K562 (cell line): ENCODE results near the gene ITGA7. TPM values are rescaled to one million over a fixed set of nuclear protein-coding genes. Genes with fewer than 3 reads are reported as not detected.

Experiments used
- ATF1 ChIP-seq, 2 experiments: fragments of 450-650 bp in 1 of 2; IDR thresholded peaks; 2 replicates each; pipeline ENCODE4 v1.6.1; 2016; ENCODE audit warnings: missing compliant biosample characterization in 1 of 2, missing genetic modification characterization in 1 of 2
- BMI1 ChIP-seq: fragments of 150-350 bp; IDR thresholded peaks from 2 replicates; pipeline ENCODE4 v1.6.1; 2014; ENCODE audit warnings: low read length
- C11orf30 ChIP-seq: fragments of 450-650 bp; IDR thresholded peaks from 2 replicates; pipeline ENCODE4 v1.6.1; 2016; ENCODE audit warnings: low read depth, mild to moderate bottlenecking
- CBX2 ChIP-seq: fragments of 200-600 bp; sonication (generic); IDR thresholded peaks from one replicate; pipeline ENCODE4 v1.6.1; 2012; ENCODE audit warnings: mild to moderate bottlenecking, low read length, inconsistent platforms; ENCODE audit not compliant: insufficient read depth, poor library complexity, severe bottlenecking
- CCAR2 ChIP-seq: fragments of 200-400 bp; formaldehyde crosslinking; IDR thresholded peaks from 2 replicates; pipeline ENCODE4 v1.6.1; 2017; ENCODE audit warnings: mild to moderate bottlenecking, low read depth, low read length
- GTF2E2 ChIP-seq: fragments of 200-800 bp; sonication (Bioruptor generic); IDR thresholded peaks from 2 replicates; pipeline ENCODE4 v1.6.1; 2016; ENCODE audit warnings: missing genetic modification characterization, missing compliant biosample characterization
- MAFK ChIP-seq: IDR thresholded peaks from 2 replicates; pipeline ENCODE4 v1.6.1; 2011; ENCODE audit warnings: low read length, improper control_type of control experiment
- MTA2 ChIP-seq: fragments of 450-650 bp; IDR thresholded peaks from 2 replicates; pipeline ENCODE4 v1.6.1; 2016; ENCODE audit warnings: low read depth
- NR1H2 ChIP-seq: sonication (generic); formaldehyde crosslinking; IDR thresholded peaks from 2 replicates; pipeline ENCODE4 v1.4.0; 2020; ENCODE audit warnings: mild to moderate bottlenecking, missing genetic modification reagents
- PRDM10 ChIP-seq: fragments of 450-650 bp; IDR thresholded peaks from 2 replicates; pipeline ENCODE4 v1.6.1; 2018; ENCODE audit not compliant: partially characterized antibody
- SIN3B ChIP-seq: fragments of 450-650 bp; IDR thresholded peaks from 2 replicates; pipeline ENCODE4 v1.6.1; 2017; ENCODE audit warnings: low read depth, mild to moderate bottlenecking, moderate library complexity
- SMAD3 ChIP-seq: fragments of 450-650 bp; formaldehyde crosslinking; conservative IDR thresholded peaks from 2 replicates; pipeline ENCODE4 v1.4.0; 2020; ENCODE audit warnings: mild to moderate bottlenecking
- SRSF3 ChIP-seq: fragments of 200-400 bp; formaldehyde crosslinking; IDR thresholded peaks from 2 replicates; pipeline ENCODE4 v1.6.1; 2016; ENCODE audit warnings: mild to moderate bottlenecking, low read length, moderate library complexity; ENCODE audit not compliant: insufficient read depth
- STAT5A ChIP-seq: IDR thresholded peaks from 2 replicates; pipeline ENCODE4 v1.6.1; 2012; ENCODE audit warnings: low read length, inconsistent platforms, borderline replicate concordance
- TCF15 ChIP-seq: fragments of 250-450 bp; sonication (Bioruptor Pico); IDR thresholded peaks from 2 replicates; pipeline ENCODE4 v1.8.0; 2022; ENCODE audit warnings: moderate library complexity, mild to moderate bottlenecking, inconsistent platforms
- ZFP36 ChIP-seq: fragments of 150-350 bp; IDR thresholded peaks from 2 replicates; pipeline ENCODE4 v1.6.1; 2018; ENCODE audit warnings: low read length, low read depth; ENCODE audit not compliant: partially characterized antibody
- ZHX1 ChIP-seq: fragments of 150-350 bp; conservative IDR thresholded peaks from 2 replicates; pipeline ENCODE4 v1.6.1; 2014; ENCODE audit warnings: low read length
- ZNF707 ChIP-seq: fragments of 250-450 bp; sonication (Bioruptor Pico); conservative IDR thresholded peaks from 2 replicates; pipeline ENCODE4 v1.8.0; 2022; ENCODE audit warnings: inconsistent platforms, mild to moderate bottlenecking, moderate library complexity
- ZNF77 ChIP-seq: fragments of 250-450 bp; sonication (Bioruptor Pico); IDR thresholded peaks from 2 replicates; pipeline ENCODE4 v1.5.0; 2020
- ZNF778 ChIP-seq: fragments of 450-650 bp; formaldehyde crosslinking; IDR thresholded peaks from 2 replicates; pipeline ENCODE4 v1.4.0; 2020; ENCODE audit warnings: mild to moderate bottlenecking, moderate library complexity
- polyA plus RNA-seq, 8 experiments: library from polyadenylated mRNA; depleted of rRNA in 4 of 8; stranded (reverse) in 5 of 8; unstranded in 3 of 8; fragments of >200 nt; fragmentation: Nextera tagmentation in 2 of 8; fragmentation: Illumina TruSeq in 1 of 8; extraction: Ambion mirVana in 2 of 8; extraction: Trizol in 1 of 8; gene quantifications; 2 replicates each; pipeline versions ENCODE4 v1.2.1 to v1.2.3, GENCODE V29; 2011 to 2014; ENCODE audit warnings: inconsistent platforms in 1 of 8, missing spikeins in 1 of 8
- total RNA-seq, 7 experiments: library from RNA; depleted of rRNA in 6 of 7; stranded (reverse); fragments of >200 nt in 6 of 7; fragmentation: Illumina TruSeq in 2 of 7; extraction: Trizol in 2 of 7; gene quantifications; 2 replicates each; pipeline versions ENCODE4 v1.2.1 to v1.2.3, GENCODE V29; 2011 to 2021; ENCODE audit warnings: low replicate concordance in 1 of 7

Gene ITGA7
- total and polyA plus RNA-seq, 9 of the 15 experiments (the other 6 are each of a cell fraction or from before 2014, with no cell fraction given), result 0.11 to 2.3 (median 0.56) TPM; not detected in 1

- TF ChIP-seq ZNF707 (CRISPR knock-in tag) (no peak), ZNF77 (no peak), GTF2E2 (tag) (0 out of 2 replicates have a peak, but pooled peaks have one; percentile 53), TCF15 (CRISPR knock-in tag) (no peak), MTA2 (no peak), ATF1 (CRISPR knock-in tag; IDR thresholded peaks at IDR 0.05) (no peak), ATF1 (tag; IDR thresholded peaks at IDR 0.05) (peak; percentile 76), NR1H2 (CRISPR knock-in tag) (no peak), BMI1 (no peak), ZHX1 (no peak), C11orf30 (peak; percentile 99), SRSF3 (no peak), MAFK (no peak), SIN3B (peak; percentile 99), ZFP36 (no peak), SMAD3 (0 out of 2 replicates have a peak, but pooled peaks have one; percentile 29), CCAR2 (no peak), STAT5A (no peak; the same call in 1 of the 2 replicates), ZNF778 (CRISPR knock-in tag) (no peak), PRDM10 (no peak), CBX2 (no peak)
These were observed 8.3 kb upstream of the ITGA7 start, which contains the start of gene BLOC1S1 (continued) for GRCh38 chr12:55715833-55716581.
